GM19351 (cell line): ENCODE results near the gene PPP1R16B.

ENCODE experiments used
- ATAC-seq: cut with Tn5 transposase; IDR thresholded peaks from one replicate; pipeline ENCODE4 v1.9.1; 2021; ENCODE audit warnings: mild to moderate bottlenecking, moderate library complexity; ENCODE audit not compliant: unreplicated experiment

Gene PPP1R16B

GRCh38 chr20:38927902-38928578, 122.5 kb downstream of the PPP1R16B start:
- no peak for ATAC-seq

DNA sequence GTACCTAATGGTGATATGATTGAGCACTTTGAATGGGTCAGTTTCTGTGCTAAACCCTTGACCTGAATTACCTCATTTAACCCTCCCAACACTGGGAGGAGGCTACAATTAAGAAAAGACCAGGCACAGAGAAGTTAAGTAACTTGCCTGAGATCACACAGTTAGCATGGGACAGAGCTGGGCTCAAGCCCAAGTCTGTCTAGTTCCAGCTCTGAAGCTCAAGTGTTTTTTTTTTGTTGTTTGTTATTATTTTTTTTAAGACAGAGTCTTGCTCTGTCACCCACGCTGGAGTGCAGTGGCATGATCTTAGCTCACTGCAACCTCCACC, 124.7 kb downstream of the PPP1R16B start:
- ATAC-seq = no peak

GRCh38 chr20:38931984-38932383, 126.5 kb downstream of the PPP1R16B start:
- ATAC-seq = no peak

- ATAC-seq = no peak
Observed at GRCh38 chr20:38932457-38933120, 127.1 kb downstream of the PPP1R16B start.

- ATAC-seq = no peak
Observed at GRCh38 chr20:38934530-38934929, 129.0 kb downstream of the PPP1R16B start.

GRCh38 chr20:38935285-38935684, 129.8 kb downstream of the PPP1R16B start:
- ATAC-seq = no peak

DNA sequence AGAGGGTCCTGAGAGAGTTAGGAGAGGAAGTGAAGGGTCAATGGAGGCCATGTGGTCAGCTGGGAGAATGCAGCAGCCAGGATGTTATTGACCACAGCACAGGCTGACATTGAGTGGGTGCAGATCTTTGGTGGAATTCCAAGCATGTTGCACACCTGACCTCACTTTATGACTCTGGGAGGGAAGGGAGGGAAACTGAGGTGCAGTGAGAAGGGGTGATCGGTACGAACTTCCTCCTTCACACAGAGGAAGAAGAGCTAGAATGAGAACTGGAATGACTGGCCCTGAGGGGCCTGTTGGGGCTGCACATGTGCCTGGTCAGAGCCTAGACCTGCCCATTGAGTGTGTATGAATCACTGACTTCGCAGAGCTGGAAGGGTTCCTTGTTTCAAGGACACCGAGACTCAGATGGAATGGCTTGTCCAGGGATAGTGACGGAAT, 130.5 kb downstream of the PPP1R16B start:
- ATAC-seq = no peak

DNA sequence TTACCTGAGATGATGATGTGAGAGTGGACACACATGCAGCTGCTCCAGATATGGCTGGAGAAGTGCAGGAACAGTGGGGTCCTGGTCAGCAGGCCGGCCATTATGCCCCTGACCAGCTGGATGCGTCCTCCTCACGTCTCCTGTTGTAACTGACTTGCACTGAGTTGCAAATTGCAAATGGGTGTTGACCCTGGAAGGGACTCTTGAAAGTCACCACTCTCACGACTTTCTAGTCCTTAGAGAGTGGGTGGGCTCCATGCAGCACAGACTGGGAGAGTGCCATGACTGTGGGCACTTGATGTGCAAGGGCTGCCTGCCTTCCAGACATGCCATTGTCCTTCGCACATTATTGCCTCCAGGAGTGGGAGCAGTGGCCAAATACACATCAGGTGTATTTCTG, 131.5 kb downstream of the PPP1R16B start:
- no peak for ATAC-seq

DNA sequence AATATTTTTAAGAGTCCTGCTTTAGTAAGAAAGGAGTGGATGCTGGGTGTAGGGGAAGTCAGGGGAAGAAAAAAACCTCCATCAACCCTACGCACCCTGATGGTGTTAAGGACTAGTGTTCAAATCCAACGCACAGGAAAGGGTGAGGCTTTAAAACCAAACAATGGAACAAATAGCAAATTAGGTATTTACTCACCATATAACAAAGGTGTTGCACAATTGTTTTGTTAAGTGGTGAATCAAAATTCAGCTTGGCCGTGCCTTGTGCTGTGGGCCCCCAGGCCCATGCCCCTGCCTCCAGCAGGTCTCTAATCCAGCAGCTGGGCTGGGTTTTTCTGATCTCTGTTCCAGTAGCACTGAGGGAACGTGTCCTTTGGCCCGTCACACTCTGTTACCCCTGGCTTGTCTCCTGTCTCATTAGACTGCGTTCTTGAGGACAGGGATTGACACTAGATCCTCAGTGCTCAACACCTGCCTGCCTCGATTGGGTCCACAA, 132.5 kb downstream of the PPP1R16B start:
- no peak for ATAC-seq

DNA sequence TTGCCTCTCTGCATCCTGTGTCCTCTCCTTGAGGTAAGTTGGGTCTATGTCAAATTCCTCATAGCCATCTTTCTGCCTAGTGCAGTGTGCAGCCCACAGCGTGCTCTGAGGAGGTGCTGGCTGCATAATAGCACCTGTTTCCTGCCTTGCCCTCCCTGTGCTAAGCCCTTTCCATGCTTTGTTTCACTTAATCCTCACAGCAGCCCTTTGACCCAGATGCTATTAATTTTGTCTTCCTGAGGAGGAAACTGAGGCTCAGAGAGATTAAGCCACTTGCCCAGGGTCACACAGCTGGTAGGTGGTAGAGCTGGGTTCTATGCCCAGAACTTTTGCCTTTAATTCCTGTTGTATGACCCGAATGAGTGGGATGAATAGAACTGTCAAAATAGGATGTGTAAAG, 134.2 kb downstream of the PPP1R16B start:
- ATAC-seq = no peak

- ATAC-seq = no peak
Observed at GRCh38 chr20:38940644-38941043, 135.1 kb downstream of the PPP1R16B start.

- ATAC-seq = no peak
Observed at GRCh38 chr20:38941726-38942389, 136.4 kb downstream of the PPP1R16B start.

DNA sequence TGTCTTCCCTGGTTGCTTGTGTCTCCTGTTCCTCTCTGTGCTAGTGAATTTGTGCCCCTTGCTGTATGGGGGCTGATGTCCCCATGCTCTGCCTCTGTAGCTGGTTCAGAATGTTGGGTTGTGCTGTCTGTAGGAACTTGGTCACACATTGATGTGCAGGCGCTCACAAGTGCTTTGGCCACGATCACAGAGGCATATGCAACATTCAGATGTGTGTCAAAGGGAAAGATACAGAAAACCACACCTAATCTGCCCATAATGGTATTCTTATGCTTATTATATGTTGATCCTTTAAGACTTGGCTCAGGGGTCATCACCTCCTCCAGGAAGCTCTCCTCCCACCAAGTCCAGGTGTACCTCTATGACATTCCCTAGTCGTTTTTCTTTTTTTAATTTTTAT, 139.5 kb downstream of the PPP1R16B start:
- no peak for ATAC-seq

- ATAC-seq = no peak
Observed at GRCh38 chr20:38946836-38947235, 141.3 kb downstream of the PPP1R16B start.

GRCh38 chr20:38947931-38948362, 142.4 kb downstream of the PPP1R16B start:
- no peak for ATAC-seq

DNA sequence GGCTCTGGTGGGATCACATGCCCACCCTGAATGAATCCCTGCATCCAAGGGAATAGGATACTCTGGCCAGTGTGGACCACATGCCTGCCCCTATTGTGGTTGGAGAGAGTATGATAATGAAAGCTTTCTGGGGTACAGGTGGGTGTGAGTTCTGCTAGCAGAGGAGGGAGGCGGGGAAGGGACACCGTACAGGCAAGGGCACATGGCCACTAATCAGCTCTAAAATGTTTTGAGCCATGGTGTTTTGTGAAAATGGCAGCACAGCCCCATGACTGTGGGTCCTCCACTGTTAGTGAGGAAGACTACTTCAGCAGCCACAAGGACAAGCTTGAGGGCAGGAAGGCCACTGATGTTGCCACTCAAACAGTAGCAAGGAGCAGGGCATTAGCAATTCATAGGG, 144.8 kb downstream of the PPP1R16B start:
- no peak for ATAC-seq

DNA sequence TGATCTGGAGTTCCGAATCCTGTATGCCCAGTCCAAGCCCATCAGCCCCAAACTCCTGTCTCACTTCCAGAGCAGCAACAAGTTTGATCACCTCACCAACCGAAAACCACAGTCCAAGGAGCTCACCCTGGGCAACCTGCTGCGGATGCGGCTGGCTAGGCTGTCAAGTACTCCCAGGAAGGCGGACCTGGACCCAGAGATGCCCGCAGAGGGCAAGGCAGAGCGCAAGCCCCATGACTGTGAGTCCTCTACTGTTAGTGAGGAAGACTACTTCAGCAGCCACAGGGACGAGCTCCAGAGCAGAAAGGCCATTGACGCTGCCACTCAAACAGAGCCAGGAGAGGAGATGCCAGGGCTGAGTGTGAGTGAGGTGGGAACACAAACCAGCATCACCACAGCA, 146.1 kb downstream of the PPP1R16B start:
- ATAC-seq = no peak

GRCh38 chr20:38952153-38952552, 146.7 kb downstream of the PPP1R16B start:
- no peak for ATAC-seq

- ATAC-seq = no peak
Observed at GRCh38 chr20:38953630-38954340, 148.3 kb downstream of the PPP1R16B start.

- no peak for ATAC-seq
Observed at GRCh38 chr20:38957235-38957876, 151.9 kb downstream of the PPP1R16B start.

DNA sequence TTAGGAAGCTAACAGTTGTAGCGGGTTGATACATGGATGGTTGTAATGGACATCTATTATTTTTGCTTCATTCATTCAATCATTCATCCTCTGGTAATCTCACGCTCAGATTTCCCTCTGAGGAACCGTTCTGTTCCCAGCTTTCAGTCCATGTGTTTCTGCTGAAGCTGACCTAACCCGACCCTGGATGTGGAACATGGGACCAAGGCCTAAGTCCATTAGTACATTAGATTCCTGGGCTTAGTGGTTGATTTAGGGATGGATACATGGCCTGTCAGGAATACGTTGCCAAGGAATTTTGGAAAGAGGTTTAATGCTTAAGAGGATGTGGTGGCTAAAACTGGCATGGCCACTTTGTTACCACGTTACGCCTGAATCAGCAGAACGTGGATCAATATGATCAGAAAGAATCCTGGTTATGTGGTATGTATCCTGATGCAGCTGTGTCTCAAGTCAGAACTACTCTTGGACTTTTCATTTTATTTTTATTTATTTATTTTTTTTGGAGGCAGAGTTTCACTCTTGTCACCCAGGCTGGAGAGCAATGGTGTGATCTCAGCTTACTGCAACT, 152.5 kb downstream of the PPP1R16B start:
- no peak for ATAC-seq
